Stimulated activated CD4-positive, alpha-beta T cell treated with anti-CD3 and anti-CD28 coated beads, Interleukin-4, amount 100 ng/mL, for 24 hours (primary cell): ENCODE results near the gene CFAP61.

ENCODE experiments used
- DNase-seq: peaks from one replicate; pipeline ENCODE4 v3.0.0-alpha.2; 2020

Gene CFAP61

GRCh38 chr20:20405623-20406022 lies 353.3 kb downstream of the CFAP61 start:
- no peak for DNase-seq

GRCh38 chr20:20406306-20406705 lies 354.0 kb downstream of the CFAP61 start:
- DNase-seq = no peak

GRCh38 chr20:20407891-20408805 lies 355.8 kb downstream of the CFAP61 start:
- no peak for DNase-seq

- no peak for DNase-seq
Measured at GRCh38 chr20:20409331-20409730, 357.0 kb downstream of the CFAP61 start.
